ENCODE results near the gene SEMA4B.
"Not testable (repeated sequence)": the region's sequence is repeated elsewhere in the genome, so short reads cannot be mapped to it uniquely, and the experiment has no call there.

The SEMA4B gene

GRCh38 chr15:90184119-90184785, 16.9 kb upstream of the SEMA4B start:
- DNase-seq, result peak; percentile 71

GRCh38 chr15:90184786-90185704, 16.1 kb upstream of the SEMA4B start:
- DNase-seq, result peak; percentile 79

GRCh38 chr15:90187257-90187868, 13.8 kb upstream of the SEMA4B start:
- no peak for DNase-seq

- not testable (repeated sequence) for DNase-seq
Observed at GRCh38 chr15:90188065-90188464, 13.1 kb upstream of the SEMA4B start.

- DNase-seq, result no peak
Observed at GRCh38 chr15:90188914-90189748, 12.0 kb upstream of the SEMA4B start.

- DNase-seq, result no peak
Observed at GRCh38 chr15:90189781-90190467, 11.2 kb upstream of the SEMA4B start.

GRCh38 chr15:90190606-90191343, 10.4 kb upstream of the SEMA4B start:
- no peak for DNase-seq

GRCh38 chr15:90191344-90191687, 9.8 kb upstream of the SEMA4B start:
- DNase-seq, result no peak

- DNase-seq, result no peak
Observed at GRCh38 chr15:90191794-90192509, 9.2 kb upstream of the SEMA4B start.

- DNase-seq, result no peak
Observed at GRCh38 chr15:90192961-90193786, 8.0 kb upstream of the SEMA4B start.

- DNase-seq, result no peak
Observed at GRCh38 chr15:90194655-90195054, 6.5 kb upstream of the SEMA4B start.

- DNase-seq, result no peak
Observed at GRCh38 chr15:90200534-90201129, 498 bp upstream of the SEMA4B start.

- peak; percentile 70 for DNase-seq
Observed at GRCh38 chr15:90201944-90202375, 830 bp downstream of the SEMA4B start.

GRCh38 chr15:90202929-90203328, 1.8 kb downstream of the SEMA4B start:
- no peak for DNase-seq

GRCh38 chr15:90203473-90203872, 2.3 kb downstream of the SEMA4B start:
- no peak for DNase-seq

GRCh38 chr15:90203922-90204321, 2.8 kb downstream of the SEMA4B start:
- peak; percentile 34 for DNase-seq

GRCh38 chr15:90205050-90205848, 4.1 kb downstream of the SEMA4B start:
- DNase-seq, result peak; percentile 41

GRCh38 chr15:90205886-90206285, 4.8 kb downstream of the SEMA4B start:
- DNase-seq, result peak; percentile 32

- DNase-seq, result no peak
Observed at GRCh38 chr15:90207252-90207651, 6.1 kb downstream of the SEMA4B start.

Data from islet precursor cell (in vitro differentiated cells).